Measurements from ENCODE around the gene LRRC28.

DNA sequence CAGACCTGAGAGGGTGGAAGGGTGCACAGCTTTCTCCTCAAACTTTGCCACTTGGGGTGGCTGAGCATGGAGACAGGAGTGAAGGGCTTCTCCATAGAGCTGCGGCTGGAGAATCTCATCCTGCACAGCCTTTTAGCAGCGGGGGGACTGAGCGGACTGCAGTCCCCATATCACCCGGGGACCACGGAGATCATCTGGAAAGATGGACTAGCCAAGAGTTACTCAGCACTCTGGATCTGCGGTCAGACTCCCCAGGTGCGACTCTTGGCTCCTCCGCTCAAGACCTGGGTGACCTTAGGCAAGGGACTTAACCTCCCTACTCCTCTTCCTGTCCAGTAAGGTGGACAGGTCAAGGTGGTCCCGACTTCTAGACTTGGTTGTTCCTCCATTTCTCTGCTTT lies 188.7 kb downstream of the LRRC28 start:
- TF ChIP-seq CTCF (IDR thresholded peaks at IDR 0.05), result no peak
- no peak for TF ChIP-seq EZH2 (IDR thresholded peaks at IDR 0.05; ENCODE audit: borderline replicate concordance, insufficient read depth, low read depth, low read length, poor library complexity, severe bottlenecking)
